Stimulated activated CD4-positive, alpha-beta T cell treated with anti-CD3 and anti-CD28 coated beads, Interleukin-12 subunit alpha, Interleukin-12 subunit beta, amount 100 ng/mL, for 24 hours (primary cell): ENCODE results near the gene STK11IP.

Experiments used
- DNase-seq, 2 experiments: peaks; one replicate each; pipeline ENCODE4 v3.0.0-alpha.2; 2020; ENCODE audit warnings: low read depth in 2 of 2

The STK11IP gene

GRCh38 chr2:219562049-219563020 is 35.3 kb upstream of the STK11IP start:
- DNase-seq: no peak

- DNase-seq: no peak
Observed at GRCh38 chr2:219563271-219563928, 34.3 kb upstream of the STK11IP start.

GRCh38 chr2:219565130-219566080 is 32.3 kb upstream of the STK11IP start:
- DNase-seq: no peak

GRCh38 chr2:219566640-219567039 is 31.0 kb upstream of the STK11IP start:
- no peak for DNase-seq

- DNase-seq: no peak
Observed at GRCh38 chr2:219567131-219567530, 30.5 kb upstream of the STK11IP start.

- DNase-seq: no peak
Observed at GRCh38 chr2:219567791-219568361, 29.8 kb upstream of the STK11IP start.

GRCh38 chr2:219569041-219569440 is 28.6 kb upstream of the STK11IP start:
- no peak for DNase-seq

GRCh38 chr2:219569635-219570034 is 28.0 kb upstream of the STK11IP start:
- no peak for DNase-seq

GRCh38 chr2:219570194-219570923 is 27.3 kb upstream of the STK11IP start:
- DNase-seq: no peak

GRCh38 chr2:219570924-219571310 is 26.7 kb upstream of the STK11IP start:
- no peak for DNase-seq

GRCh38 chr2:219571311-219572236 is 26.1 kb upstream of the STK11IP start, which contains the start of gene OBSL1:
Gene OBSL1 (minus strand): TSS chr2:219571539. CDS start chr2:219571232, 307 bp downstream.
- DNase-seq: no peak

GRCh38 chr2:219572237-219573001 is 25.2 kb upstream of the STK11IP start, which contains the start of gene INHA:
Gene INHA (plus strand): TSS chr2:219572310. CDS start chr2:219572375, 65 bp downstream.
- no peak for DNase-seq

- no peak for DNase-seq
Observed at GRCh38 chr2:219573166-219573565, 24.5 kb upstream of the STK11IP start.

GRCh38 chr2:219574484-219575311 is 23.0 kb upstream of the STK11IP start:
- no peak for DNase-seq

- DNase-seq: no peak
Observed at GRCh38 chr2:219575566-219576504, 21.8 kb upstream of the STK11IP start.

- no peak for DNase-seq
Observed at GRCh38 chr2:219576505-219577388, 20.9 kb upstream of the STK11IP start.
